Vagina (tissue), 2 donors: ENCODE data around the gene EMILIN1.

Experiments used
- POLR2A ChIP-seq, 2 donors: fragments of 450-650 bp; IDR thresholded peaks; one replicate each; pipeline ENCODE4 v1.6.1; 2017; ENCODE audit warnings: antibody characterized with exemption in 2 of 2, mild to moderate bottlenecking in 2 of 2, moderate library complexity in 2 of 2
- POLR2AphosphoS5 ChIP-seq, 2 donors: sonication (generic); formaldehyde crosslinking; IDR thresholded peaks; one replicate each; pipeline ENCODE4 v1.9.0; 2017; ENCODE audit warnings: antibody characterized with exemption in 2 of 2, mild to moderate bottlenecking in 2 of 2, low read depth in 1 of 2; ENCODE audit not compliant: insufficient read depth in 1 of 2
- TF ChIP-seq, protein P1 (sequence below), 3 experiments: fragments of 450-650 bp in 2 of 3; fragments of 200-600 bp in 1 of 3; sonication (generic) in 1 of 3; IDR thresholded peaks; one replicate each; pipeline ENCODE4 v1.5.1; 2017 to 2019; ENCODE audit warnings: antibody characterized with exemption in 3 of 3, mild to moderate bottlenecking in 2 of 3, moderate library complexity in 2 of 3

DNA sequence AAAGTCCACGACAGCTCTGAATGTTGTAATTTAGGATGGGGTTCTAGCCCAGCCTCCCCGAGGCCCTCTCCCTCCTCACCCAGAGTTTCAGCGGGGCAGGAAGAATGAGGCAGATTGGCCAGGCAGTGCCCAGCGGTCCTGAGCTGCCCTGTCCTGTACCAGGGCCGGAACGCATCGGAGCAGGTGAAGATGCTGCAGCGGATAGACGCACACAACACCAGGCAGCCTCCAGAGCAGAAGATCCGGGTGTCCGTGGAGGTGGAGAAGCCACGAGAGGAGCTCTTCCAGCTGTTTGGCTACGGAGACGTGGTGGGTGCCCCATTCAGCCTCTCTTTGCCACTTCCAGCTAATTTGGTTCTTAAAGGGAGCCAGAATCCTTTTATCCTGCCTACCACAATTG is 18.9 kb downstream of the EMILIN1 start:
- TF ChIP-seq POLR2A (IDR thresholded peaks at IDR 0.05) (no peak), POLR2AphosphoS5 (IDR thresholded peaks at IDR 0.05; ENCODE audit: insufficient read depth in 1 of 2, low read depth in 1 of 2) (no peak)
- TF ChIP-seq, protein P1, sequence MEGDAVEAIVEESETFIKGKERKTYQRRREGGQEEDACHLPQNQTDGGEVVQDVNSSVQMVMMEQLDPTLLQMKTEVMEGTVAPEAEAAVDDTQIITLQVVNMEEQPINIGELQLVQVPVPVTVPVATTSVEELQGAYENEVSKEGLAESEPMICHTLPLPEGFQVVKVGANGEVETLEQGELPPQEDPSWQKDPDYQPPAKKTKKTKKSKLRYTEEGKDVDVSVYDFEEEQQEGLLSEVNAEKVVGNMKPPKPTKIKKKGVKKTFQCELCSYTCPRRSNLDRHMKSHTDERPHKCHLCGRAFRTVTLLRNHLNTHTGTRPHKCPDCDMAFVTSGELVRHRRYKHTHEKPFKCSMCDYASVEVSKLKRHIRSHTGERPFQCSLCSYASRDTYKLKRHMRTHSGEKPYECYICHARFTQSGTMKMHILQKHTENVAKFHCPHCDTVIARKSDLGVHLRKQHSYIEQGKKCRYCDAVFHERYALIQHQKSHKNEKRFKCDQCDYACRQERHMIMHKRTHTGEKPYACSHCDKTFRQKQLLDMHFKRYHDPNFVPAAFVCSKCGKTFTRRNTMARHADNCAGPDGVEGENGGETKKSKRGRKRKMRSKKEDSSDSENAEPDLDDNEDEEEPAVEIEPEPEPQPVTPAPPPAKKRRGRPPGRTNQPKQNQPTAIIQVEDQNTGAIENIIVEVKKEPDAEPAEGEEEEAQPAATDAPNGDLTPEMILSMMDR (IDR thresholded peaks at IDR 0.05) = no peak
